CD4-positive, alpha-beta T cell treated with Interleukin-17A for 1 hour (primary cell): ENCODE data around the gene TTLL8.

Experiments
- DNase-seq: peaks from one replicate; pipeline ENCODE4 v3.0.0-alpha.2; 2020

Gene TTLL8

DNA sequence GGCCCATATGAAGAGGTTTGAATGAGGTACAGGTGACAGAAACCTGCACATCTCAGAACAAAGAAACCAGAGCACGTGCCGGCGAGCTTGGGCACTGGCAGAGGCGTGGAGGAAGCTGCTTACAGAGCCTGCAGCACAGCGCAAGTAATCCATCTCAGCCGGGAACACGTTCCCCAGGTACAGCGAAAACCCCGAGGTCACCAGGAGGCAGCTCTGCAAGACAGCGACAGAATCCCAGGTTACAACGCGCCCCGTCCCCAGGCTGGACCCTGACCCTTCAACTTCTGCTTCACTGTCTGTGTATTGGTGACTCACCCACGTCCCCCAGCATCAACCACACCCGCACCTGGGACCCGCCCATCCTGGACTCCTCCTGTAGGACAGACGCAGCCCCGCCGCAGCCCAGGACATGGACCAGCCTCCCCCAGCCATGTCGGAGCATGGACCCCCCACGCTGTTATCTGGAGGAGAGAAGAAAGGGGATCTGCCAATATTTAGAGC, 24.9 kb upstream of the TTLL8 start:
- no peak for DNase-seq

GRCh38 chr22:50082197-50082715, 24.2 kb upstream of the TTLL8 start:
- no peak for DNase-seq

- DNase-seq, result no peak
These were observed 23.5 kb upstream of the TTLL8 start for GRCh38 chr22:50081426-50082196.

DNA sequence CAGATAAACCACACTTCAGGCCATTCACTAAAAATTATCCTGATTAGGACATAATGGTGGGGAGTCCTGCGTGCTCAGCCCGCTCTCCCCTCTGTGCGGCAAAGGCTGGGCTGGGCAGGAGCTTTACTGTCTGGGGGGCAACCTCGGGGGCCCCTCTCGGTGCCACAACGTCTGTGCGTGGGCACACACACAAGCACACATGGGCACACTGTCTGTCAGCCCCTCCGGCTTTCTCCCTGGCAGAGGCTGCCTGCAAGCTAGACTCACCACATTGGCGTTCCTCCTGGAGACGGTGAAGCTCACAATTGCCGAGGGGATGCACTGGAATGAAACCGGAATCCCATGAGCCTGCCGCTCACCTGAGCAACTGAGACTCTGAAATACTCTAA, 22.0 kb upstream of the TTLL8 start:
- DNase-seq, result no peak

GRCh38 chr22:50078761-50079160, 20.7 kb upstream of the TTLL8 start:
- no peak for DNase-seq

DNA sequence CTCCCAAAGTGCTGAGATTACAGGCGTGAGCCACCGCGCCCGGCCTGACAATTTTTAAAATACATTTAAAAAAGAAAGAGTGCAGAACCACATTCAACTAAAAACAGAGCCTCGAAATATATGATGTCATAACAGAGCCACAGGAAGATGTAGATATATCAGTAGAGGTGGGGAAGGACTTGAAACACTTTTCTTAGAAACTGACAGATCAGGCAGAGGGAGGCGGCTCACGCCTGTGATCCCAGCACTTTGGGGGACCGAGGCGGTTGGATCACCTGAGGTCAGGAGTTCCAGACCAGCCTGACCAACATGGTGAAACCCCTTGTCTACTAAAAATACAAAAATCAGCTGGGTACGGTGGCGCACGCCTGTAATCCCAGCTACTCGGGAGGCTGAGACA, 20.1 kb upstream of the TTLL8 start:
- no peak for DNase-seq

- DNase-seq, result no peak
These were observed 18.8 kb upstream of the TTLL8 start for GRCh38 chr22:50076646-50077535.

DNA sequence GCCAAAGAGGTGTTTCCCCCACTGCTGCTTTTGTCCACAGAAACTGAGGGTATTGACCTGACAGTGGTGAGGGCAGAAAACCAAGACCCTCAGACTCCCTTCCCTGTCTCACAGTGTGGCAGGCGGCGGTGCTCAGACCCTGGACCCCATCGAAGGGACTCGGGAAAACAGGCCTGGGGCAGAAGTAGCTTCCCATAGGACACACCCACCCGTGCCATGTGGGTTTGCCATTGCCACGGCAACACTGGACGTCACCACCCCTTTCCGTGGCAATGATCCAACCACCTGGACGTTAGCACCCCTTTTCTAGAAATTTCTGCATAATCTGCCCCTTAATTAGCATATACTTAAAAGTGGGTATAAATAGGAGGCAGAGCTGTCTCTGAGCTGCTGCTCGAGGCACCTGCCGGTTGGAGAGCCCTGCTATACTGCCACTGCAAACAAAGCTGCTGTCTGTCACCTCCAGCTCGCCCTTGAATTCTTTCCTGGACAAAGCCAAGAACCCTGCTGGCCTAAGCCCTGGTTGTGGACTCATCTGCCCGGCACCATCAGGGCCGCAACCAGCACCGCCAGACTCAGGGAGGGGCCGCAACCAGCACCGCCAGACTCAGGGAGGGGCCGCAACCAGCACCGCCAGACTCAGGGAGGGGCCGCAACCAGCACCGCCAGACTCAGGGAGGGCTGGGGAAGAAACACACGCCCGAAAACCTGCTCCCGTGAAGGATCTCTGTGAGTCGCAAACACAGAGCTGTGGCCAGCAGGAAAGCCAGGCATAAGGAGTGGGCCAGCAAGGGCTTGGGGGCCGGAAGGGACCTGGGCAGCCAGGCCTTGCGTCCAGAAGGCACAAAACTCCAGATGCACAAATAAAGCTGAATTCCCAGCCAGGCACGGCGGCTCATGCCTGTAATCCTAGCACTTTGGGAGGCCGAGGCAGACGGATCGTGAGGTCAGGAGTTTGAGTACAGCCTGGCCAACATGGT, 16.7 kb upstream of the TTLL8 start:
- no peak for DNase-seq

GRCh38 chr22:50074056-50074455, 16.0 kb upstream of the TTLL8 start:
- DNase-seq, result no peak

GRCh38 chr22:50072714-50073538, 14.8 kb upstream of the TTLL8 start:
- DNase-seq, result no peak

DNA sequence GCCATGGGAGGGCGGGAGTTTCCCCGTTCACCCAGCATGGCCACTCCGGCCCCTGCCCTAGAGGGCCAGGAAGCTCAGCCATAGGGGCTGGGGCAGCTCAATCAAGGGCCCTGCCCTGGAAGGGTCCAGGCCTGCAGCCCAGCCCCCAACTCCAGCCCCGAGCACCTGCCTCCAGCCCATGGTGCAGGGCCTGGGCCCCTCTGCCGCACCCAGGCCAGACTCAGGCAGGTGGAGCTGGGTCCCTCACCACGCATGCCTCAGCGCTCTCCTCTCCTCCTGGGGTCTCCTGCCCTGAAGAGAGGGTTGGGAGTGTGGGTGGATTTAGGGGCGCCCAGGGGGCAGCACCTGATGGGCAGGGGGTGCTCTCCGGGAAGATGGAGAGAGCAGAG, 14.1 kb upstream of the TTLL8 start:
- no peak for DNase-seq

GRCh38 chr22:50071432-50072166, 13.5 kb upstream of the TTLL8 start:
- DNase-seq, result no peak

GRCh38 chr22:50070366-50070765, 12.3 kb upstream of the TTLL8 start:
- DNase-seq, result no peak

GRCh38 chr22:50068096-50068495, 10.0 kb upstream of the TTLL8 start:
- no peak for DNase-seq

DNA sequence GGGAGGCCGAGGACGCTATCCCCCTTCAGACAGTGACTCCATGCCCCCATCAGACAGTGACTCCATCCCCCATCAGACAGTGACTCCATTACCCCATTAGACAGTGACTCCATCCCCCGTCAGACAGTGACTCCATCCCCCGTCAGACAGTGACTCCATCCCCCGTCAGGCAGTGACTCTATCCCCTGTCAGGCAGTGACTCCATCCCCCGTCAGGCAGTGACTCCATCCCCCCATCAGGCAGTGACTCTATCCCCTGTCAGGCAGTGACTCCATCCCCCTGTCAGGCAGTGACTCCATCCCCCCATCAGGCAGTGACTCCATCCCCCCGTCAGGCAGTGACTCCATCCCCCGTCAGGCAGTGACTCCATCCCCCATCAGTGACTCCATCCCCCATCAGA, 9.1 kb upstream of the TTLL8 start:
- DNase-seq, result no peak

DNA sequence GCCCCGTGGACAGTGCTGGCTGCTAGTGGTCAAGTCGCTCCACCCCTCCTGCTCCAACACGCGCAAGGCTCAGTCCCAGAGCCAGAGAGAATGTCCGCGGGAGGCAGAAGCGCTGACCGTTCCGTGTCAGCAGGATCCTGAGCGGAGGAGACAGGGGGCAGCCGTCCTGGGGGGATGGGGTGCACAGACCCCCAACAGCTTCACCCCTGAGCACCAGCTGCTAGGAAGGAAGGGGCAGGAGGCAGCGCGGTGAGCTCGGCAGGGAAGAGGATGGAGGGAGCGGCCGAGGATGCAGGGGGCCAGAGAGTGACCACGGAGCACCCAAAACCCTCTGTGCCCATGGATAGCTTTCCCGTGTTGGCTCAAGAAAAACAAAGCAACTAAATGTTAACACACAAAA, 6.4 kb upstream of the TTLL8 start:
- DNase-seq, result no peak

- DNase-seq, result no peak
These were observed 5.7 kb upstream of the TTLL8 start for GRCh38 chr22:50063589-50064393.

DNA sequence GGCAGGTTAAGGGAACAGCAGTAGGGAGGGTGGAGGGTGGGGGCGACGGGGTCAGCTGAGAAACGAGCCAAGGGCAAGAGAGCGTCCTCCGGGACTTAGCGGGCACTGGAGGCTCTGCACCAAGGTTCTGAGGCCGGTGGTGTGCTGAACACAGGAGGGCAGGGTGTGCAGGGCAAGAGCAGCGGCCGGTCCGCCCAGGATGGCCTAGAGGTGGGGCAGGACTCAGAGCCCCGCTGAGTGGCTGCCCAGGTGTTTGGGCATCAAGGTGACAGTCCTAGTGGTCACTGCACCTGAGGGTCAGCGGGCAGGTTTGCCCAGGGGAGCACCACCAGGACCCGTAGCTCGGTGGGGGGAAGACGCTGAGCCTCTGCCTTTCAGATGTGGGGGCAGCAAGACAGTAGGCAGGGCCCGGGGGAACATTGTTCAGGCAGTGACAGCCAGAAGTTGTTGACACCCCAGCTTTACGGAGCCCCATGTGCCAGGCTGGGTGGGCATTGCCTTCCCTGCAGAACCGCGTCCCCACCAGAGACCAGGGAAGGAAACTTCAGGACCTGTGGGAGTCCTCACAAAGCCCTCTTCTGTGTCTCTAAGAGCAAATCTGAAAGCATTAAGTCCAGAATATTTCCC, 4.5 kb upstream of the TTLL8 start:
- no peak for DNase-seq

- DNase-seq, result no peak
These were observed 3.8 kb upstream of the TTLL8 start for GRCh38 chr22:50061824-50062355.
